ENCODE results near the gene ARHGAP31. TPM values are rescaled to one million over a fixed set of nuclear protein-coding genes. Genes with fewer than 3 reads are reported as not detected.

ARHGAP31 gene
- total and polyA plus RNA-seq, 2 of the 8 experiments (the other 6 are each of a cell fraction or from before 2014, with no cell fraction given), result 1.1 to 7.6 TPM

- H2AK5ac ChIP-seq (ENCODE audit: low read depth, low read length), result no peak overlapping the region
- no peaks in the 10 kb centered on the region for H4K20me1 ChIP-seq (replicated peaks in 1 of 2; ENCODE audit: control insufficient read depth in 1 of 2, insufficient read depth in 2 of 2, low read length in 2 of 2)
- peaks cover 40 to 41% of the 10 kb centered on the region in 2 experiments for H3K9me3 ChIP-seq (ENCODE audit: insufficient read depth in 2 of 2, low read depth in 1 of 2, low read length in 1 of 2)
- no peak overlapping the region for H2BK15ac ChIP-seq (ENCODE audit: low read length)
- H3K23me2 ChIP-seq (ENCODE audit: low read depth, low read length), result no peaks in the 10 kb centered on the region
- H3K4me2 ChIP-seq (ENCODE audit: insufficient read depth in 1 of 2, low read depth in 2 of 2, low read length in 2 of 2), result no peak overlapping the region
- H3K27me3 ChIP-seq (replicated peaks in 1 of 4; ENCODE audit: control insufficient read depth in 3 of 4, extremely low read depth in 1 of 4, insufficient read depth in 3 of 4, low read length in 3 of 4), result no peaks in the 10 kb centered on the region
- whole genome bisulfite sequencing, 2 experiments (ENCODE audit: extremely low coverage in 1 of 2, insufficient coverage in 1 of 2, insufficient read length in 1 of 2, insufficient replicate concordance in 2 of 2, low coverage in 1 of 2, low lambda C conversion rate in 2 of 2, missing lambda C conversion rate in 1 of 2), result 92% methylated on average over 1 of the region's 1 CpG; no CpG with 5 or more reads in 1 of the 2 experiments
- H3K79me1 ChIP-seq (ENCODE audit: low read depth, low read length), result no peaks in the 10 kb centered on the region
- H3K4me3 ChIP-seq (ENCODE audit: extremely low read depth in 1 of 4, insufficient read depth in 2 of 4, low read depth in 3 of 4, low read length in 4 of 4), result no peak overlapping the region
- no peak overlapping the region for H2BK5ac ChIP-seq (ENCODE audit: low read depth, low read length)
- TF ChIP-seq GTF2F1 (IDR thresholded peaks at IDR 0.05; ENCODE audit: borderline replicate concordance, low read depth, low read length), result 0 out of 2 replicates have a peak, but pooled peaks have one; percentile 55
- TF ChIP-seq BRCA1 (IDR thresholded peaks at IDR 0.05; ENCODE audit: low read depth, low read length), result no peak
- no peaks in the 10 kb centered on the region for H3K79me2 ChIP-seq (ENCODE audit: control insufficient read depth in 1 of 2, insufficient read depth in 2 of 2, low read length in 2 of 2)
- no peak overlapping the region for H2BK120ac ChIP-seq (replicated peaks; ENCODE audit: low read depth, low read length)
- POLR2A ChIA-PET (ENCODE audit: partially characterized antibody), result interaction anchor here (0.9 kb wide), 1 partner anchor 36 kb away, joined by 4 read pairs; the partner anchor contains the start of gene TMEM39A
- no peak overlapping the region for H2BK12ac ChIP-seq (ENCODE audit: low read depth, low read length)
- no peak overlapping the region for H4K5ac ChIP-seq (ENCODE audit: insufficient read length, low read depth, low read length)
- no peak overlapping the region for H3K4ac ChIP-seq (replicated peaks; ENCODE audit: insufficient read length, low read depth, low read length)
- H3K23ac ChIP-seq (ENCODE audit: insufficient read length), result no peak overlapping the region
- no peak overlapping the region for H3K14ac ChIP-seq (ENCODE audit: insufficient read length)
- H2AFZ ChIP-seq (ENCODE audit: low read length), result no peak overlapping the region
- no peak overlapping the region for H3K18ac ChIP-seq (ENCODE audit: extremely low read depth, low read length)
- no peak overlapping the region for H3K56ac ChIP-seq (replicated peaks; ENCODE audit: insufficient read length, low read depth, low read length)
- H3K4me1 ChIP-seq (replicated peaks in 1 of 4; ENCODE audit: control insufficient read depth in 3 of 4, insufficient read depth in 4 of 4, low read length in 3 of 4), result no peaks in the 10 kb centered on the region
- peaks cover 12 to 49% (median 29%) of the 10 kb centered on the region in 4 experiments for H3K36me3 ChIP-seq (ENCODE audit: control insufficient read depth in 2 of 4, insufficient read depth in 4 of 4, low read length in 3 of 4)
- FAIRE-seq, result no peak
- CTCF ChIA-PET (ENCODE audit: partially characterized antibody), result interaction anchor here (0.8 to 2.0 kb wide), 8 partner anchors 8 to 187 kb away, joined by 3 to 8 read pairs (median 4); partner anchors contain the start of gene B4GALT4
- H4K8ac ChIP-seq (ENCODE audit: extremely low read depth, insufficient read depth, low read length), result no peak overlapping the region
- H3K9ac ChIP-seq (replicated peaks in 1 of 4; ENCODE audit: extremely low read depth in 1 of 4, low read depth in 3 of 4, low read length in 3 of 4), result no peak overlapping the region
- H4K91ac ChIP-seq (replicated peaks; ENCODE audit: insufficient read length, low read length), result no peak overlapping the region
- no peak overlapping the region for H2BK20ac ChIP-seq (ENCODE audit: low read length)
- no peak overlapping the region for H3K27ac ChIP-seq (ENCODE audit: low read depth, low read length)
- no peak for DNase-seq (ENCODE audit: low read depth in 1 of 2, low spot score in 2 of 2)
These were observed 133.5 kb downstream of the ARHGAP31 start for GRCh38 chr3:119427669-119428068.

Measured in H1 (cell line).